ENCODE results near the gene COL11A2.

Gene COL11A2

GRCh38 chr6:33206864-33207551 lies 14.7 kb upstream of the COL11A2 start:
- DNase-seq: peak in 23 of 51 donors; percentile 17 to 72 (median 35)

DNA sequence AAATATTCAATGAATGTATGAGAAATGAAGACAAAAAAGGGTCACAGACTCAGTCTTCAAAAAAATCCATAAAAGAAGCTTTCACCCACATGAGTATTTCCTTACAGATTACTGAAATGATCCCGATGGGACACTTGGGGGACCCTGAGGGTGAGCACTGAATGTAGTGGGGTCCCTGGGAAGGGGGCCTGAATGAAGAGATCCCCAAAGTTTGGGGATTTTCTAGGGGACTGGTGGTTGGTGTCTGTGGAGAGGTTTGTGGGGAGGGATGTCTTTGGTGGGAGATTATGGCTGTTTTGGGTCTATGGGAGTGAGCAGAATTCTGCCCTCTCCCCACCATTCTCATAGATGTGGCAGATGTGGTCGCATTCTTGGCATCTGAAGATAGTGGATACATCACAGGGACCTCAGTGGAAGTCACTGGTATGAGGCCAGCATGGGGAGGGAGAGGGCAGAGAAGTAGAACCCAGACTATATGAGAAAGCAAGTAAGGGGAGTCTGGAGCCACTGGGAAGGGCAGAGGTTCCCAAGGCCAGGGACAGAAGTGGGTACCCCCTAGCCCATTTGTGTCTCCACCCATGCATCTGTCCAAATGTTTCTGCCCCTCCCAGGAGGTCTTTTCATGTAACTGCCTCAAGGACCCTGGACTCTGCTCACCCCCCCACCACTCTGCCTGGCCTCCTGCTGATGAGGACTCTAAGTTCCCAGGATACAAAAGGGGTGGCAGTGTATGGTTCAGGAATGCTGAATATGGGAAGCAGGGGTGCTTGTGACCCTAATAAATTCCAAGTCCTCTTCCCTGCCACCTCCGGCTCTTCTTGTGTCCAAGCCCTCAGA lies 14.0 kb upstream of the COL11A2 start:
- peak in 1 of 51 donors; percentile 49 for DNase-seq

GRCh38 chr6:33205191-33206026 lies 13.1 kb upstream of the COL11A2 start:
- DNase-seq: no peak

DNA sequence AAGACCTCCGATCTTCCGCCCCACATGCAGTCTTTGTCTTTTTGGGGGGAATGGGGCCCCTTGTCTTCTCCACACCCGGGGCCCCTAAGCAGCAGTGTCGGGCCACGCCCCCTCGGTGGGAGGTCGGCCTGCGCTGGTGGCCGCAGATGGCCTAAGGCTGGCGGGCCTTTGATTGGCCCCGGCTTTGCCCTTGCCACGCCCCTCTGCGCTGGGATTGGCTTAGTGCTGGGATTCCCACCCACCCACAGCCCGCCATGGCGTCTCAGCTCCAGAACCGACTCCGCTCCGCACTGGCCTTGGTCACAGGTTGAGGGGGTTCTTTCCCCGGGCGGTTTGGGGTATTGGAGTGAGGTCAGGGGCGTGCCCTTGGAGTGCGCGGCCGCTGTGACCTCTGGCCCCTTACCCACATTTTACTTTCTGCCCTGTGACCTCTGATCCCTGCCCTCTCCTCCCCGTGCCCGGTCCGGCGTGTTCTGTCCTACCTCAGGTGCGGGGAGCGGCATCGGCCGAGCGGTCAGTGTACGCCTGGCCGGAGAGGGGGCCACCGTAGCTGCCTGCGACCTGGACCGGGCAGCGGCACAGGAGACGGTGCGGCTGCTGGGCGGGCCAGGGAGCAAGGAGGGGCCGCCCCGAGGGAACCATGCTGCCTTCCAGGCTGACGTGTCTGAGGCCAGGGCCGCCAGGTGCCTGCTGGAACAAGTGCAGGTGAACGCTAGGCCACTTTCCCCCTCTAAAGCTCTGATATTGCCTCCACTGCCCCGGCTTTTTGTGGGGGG lies 12.3 kb upstream of the COL11A2 start, which contains the start of gene HSD17B8:
Gene HSD17B8 (plus strand): TSS at position 241 of the 776 bp plus-strand sequence. CDS start 14 bp downstream, at position 255.
- DNase-seq: peak in 50 of 51 donors; percentile 35 to 96 (median 90)

DNA sequence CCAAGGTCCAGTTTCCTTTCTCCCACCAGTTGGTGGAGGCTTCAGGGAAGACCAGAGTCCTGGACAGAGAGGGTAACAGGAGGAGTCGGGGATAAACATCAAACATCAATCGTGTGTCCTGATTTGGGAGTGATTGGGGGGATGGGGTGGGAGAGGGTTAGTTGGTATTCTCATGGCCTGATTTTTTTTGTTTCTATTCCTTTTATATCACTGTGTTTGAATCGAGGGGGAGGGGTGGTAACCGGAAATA lies 11.8 kb upstream of the COL11A2 start:
- DNase-seq: no peak

- DNase-seq: no peak
Measured at GRCh38 chr6:33203443-33204164, 11.3 kb upstream of the COL11A2 start.

DNA sequence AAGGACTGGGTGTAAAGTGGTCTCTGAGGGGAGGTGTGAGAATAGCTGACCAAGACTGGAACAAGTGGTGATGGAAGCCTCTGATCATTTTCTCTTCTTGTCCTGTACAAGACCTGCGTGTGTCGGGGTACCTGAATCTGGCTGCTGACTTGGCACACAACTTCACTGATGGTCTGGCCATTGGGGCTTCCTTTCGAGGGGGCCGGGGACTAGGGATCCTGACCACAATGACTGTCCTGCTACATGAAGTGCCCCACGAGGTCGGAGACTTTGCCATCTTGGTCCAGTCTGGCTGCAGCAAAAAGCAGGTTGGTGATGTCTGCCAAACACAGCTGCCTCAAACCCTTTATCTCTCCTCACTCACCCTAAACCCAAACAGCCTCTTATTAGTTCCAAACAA lies 10.5 kb upstream of the COL11A2 start:
- no peak for DNase-seq

DNA sequence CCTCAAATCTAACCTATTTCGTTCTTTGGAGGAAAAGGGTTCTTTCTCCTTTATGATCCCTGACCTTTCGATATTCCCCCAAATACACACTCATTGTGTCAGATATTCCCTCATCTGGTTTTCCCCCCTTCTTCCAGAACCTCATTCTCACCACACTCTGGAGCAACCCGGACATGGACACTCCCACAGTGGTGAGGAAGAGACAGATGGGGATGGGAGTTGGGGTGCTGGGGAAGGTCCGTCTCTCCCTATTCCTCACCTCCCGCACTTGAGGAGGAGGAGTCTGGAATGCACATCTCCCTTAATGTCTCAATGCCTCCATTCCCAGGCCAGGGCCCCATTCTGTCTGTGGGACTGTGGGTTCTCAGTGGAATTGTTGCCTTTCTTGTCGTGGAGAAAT lies 9.7 kb upstream of the COL11A2 start:
- DNase-seq: no peak

- no peak for DNase-seq
Measured at GRCh38 chr6:33201147-33201545, 8.9 kb upstream of the COL11A2 start.

GRCh38 chr6:33200219-33201146 lies 8.2 kb upstream of the COL11A2 start, which contains the start of the genes RXRB and SLC39A7:
TSS of gene RXRB (minus strand) at chr6:33200665. CDS start at chr6:33200476, 189 bp downstream.
TSS of gene SLC39A7 (plus strand) at chr6:33200867. CDS start at chr6:33201246, 379 bp downstream.
- DNase-seq: peak; percentile 64 to 99 (median 97)

GRCh38 chr6:33199687-33200218 lies 7.5 kb upstream of the COL11A2 start:
- DNase-seq: peak in 16 of 51 donors; percentile 56 to 86 (median 70)

GRCh38 chr6:33198853-33199436 lies 6.7 kb upstream of the COL11A2 start:
- DNase-seq: no peak

DNA sequence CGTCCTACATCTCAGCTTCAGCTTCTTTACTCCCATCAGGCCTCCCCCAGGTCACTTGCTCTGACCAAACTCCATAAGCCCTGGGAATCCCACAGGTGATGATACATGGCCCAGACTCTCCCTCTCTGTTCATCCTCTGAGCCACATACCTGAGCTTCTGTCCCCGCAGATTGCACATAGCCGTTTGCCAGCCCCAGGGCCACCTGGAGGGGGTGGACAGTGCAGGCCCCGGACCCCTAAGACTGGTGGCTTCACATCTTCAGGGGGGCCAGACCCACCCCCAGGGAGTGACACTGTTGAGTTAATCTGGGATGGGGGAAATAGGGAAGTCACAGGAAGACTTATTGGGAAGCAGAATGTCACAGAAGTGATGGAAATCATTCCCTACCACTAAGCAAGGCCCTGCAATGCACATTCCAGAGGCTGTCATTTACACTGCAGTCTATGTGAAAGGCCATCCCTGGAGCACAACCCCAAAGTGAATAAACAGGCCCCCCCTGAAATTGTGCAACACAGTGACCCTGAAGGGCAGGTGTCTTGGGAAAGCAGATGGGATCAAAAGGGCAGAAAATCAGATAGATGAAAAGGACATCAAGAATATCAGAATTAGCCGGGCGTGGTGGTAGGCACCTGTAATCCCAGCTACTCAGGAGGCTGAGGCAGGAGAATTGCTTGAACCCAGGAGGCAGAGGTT lies 6.0 kb upstream of the COL11A2 start:
- no peak for DNase-seq

GRCh38 chr6:33197431-33198048 lies 5.3 kb upstream of the COL11A2 start:
- peak in 15 of 51 donors; percentile 11 to 59 (median 27) for DNase-seq

GRCh38 chr6:33195304-33196165 lies 3.3 kb upstream of the COL11A2 start:
- DNase-seq: no peak

DNA sequence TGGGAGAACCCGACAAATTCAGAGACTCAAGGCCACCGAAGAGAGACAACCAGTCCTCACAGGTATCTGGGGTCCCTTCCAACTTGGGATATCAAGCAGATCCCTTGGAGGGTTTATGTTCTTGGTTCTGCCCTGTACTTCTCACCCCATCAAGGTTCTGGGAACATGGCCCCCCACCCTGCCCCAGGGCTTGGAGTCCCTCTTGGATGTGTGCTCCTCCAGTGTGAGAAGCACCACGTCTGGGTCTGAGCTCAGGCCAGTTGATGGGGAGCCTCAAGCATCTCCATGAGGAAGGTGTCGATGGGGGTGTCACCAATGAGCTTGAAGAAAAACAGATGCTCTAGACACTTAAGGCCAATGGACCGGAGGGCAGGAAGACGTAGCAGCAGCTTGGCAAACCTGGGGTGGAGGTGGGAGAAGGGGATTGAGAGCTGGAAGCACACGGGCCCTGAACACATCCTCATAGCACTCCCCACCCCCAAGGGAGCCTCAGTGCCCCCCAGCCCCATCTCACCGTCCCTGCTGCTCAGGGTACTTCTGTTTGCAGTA lies 2.2 kb upstream of the COL11A2 start:
- no peak for DNase-seq

Data from hypothalamus (tissue), 51 donors.